ENCODE data around the gene NR5A1.

NR5A1 gene

GRCh38 chr9:124506931-124507879, at the start of gene NR5A1:
Gene NR5A1 (minus strand): TSS chr9:124507399. CDS start chr9:124503395, 4,004 bp downstream.
- TF ChIP-seq YY1 (IDR thresholded peaks at IDR 0.05; ENCODE audit: insufficient read depth, insufficient read length) (no peak), SUZ12 (IDR thresholded peaks at IDR 0.05; ENCODE audit: extremely low read depth, insufficient read depth, insufficient read length) (no peak), ZNF274 (IDR thresholded peaks at IDR 0.05; ENCODE audit: low read depth, low read length) (no peak)
- Histone ChIP-seq H3K27me3 (ENCODE audit: insufficient read depth, insufficient read length) (peaks cover 29% of the 10 kb centered on the region), H3K4me3 (ENCODE audit: insufficient read length, low read depth) (no peak within 1 kb of the TSS), H3K9me3 (ENCODE audit: insufficient read depth, low read length) (no peaks in the 10 kb centered on the region), H3K9ac (ENCODE audit: insufficient read length, low read depth) (peak within 1 kb of the TSS; percentile 32), H3K4me1 (ENCODE audit: insufficient read depth, insufficient read length) (peaks cover 23% of the 10 kb centered on the region), H3K36me3 (ENCODE audit: insufficient read depth, insufficient read length, low read length) (no peaks in the 10 kb centered on the region)
- no peak for DNase-seq (ENCODE audit: low read depth, low spot score)

GRCh38 chr9:124555043-124555442, 47.8 kb upstream of the NR5A1 start:
- H3K9me3 ChIP-seq (ENCODE audit: insufficient read depth, low read length) = no peaks in the 10 kb centered on the region
- no peak for DNase-seq (ENCODE audit: low read depth, low spot score)
- no peaks in the 10 kb centered on the region for H3K4me1 ChIP-seq (ENCODE audit: insufficient read depth, insufficient read length)
- H3K27me3 ChIP-seq (ENCODE audit: insufficient read depth, insufficient read length) = no peaks in the 10 kb centered on the region
- no peaks in the 10 kb centered on the region for H3K36me3 ChIP-seq (ENCODE audit: insufficient read depth, insufficient read length, low read length)
- no peak overlapping the region for H3K4me3 ChIP-seq (ENCODE audit: insufficient read length, low read depth)
- H3K9ac ChIP-seq (ENCODE audit: insufficient read length, low read depth) = no peak overlapping the region
- TF ChIP-seq SUZ12 (IDR thresholded peaks at IDR 0.05; ENCODE audit: extremely low read depth, insufficient read depth, insufficient read length) = no peak
- TF ChIP-seq ZNF274 (IDR thresholded peaks at IDR 0.05; ENCODE audit: low read depth, low read length) = no peak
- TF ChIP-seq YY1 (IDR thresholded peaks at IDR 0.05; ENCODE audit: insufficient read depth, insufficient read length) = no peak

- Histone ChIP-seq H3K27me3 (ENCODE audit: insufficient read depth, insufficient read length) (no peaks in the 10 kb centered on the region), H3K4me3 (ENCODE audit: insufficient read length, low read depth) (no peak overlapping the region), H3K9me3 (ENCODE audit: insufficient read depth, low read length) (no peaks in the 10 kb centered on the region), H3K9ac (ENCODE audit: insufficient read length, low read depth) (no peak overlapping the region), H3K4me1 (ENCODE audit: insufficient read depth, insufficient read length) (no peaks in the 10 kb centered on the region), H3K36me3 (ENCODE audit: insufficient read depth, insufficient read length, low read length) (no peaks in the 10 kb centered on the region)
- TF ChIP-seq ZNF274 (IDR thresholded peaks at IDR 0.05; ENCODE audit: low read depth, low read length) (no peak), SUZ12 (IDR thresholded peaks at IDR 0.05; ENCODE audit: extremely low read depth, insufficient read depth, insufficient read length) (no peak), YY1 (IDR thresholded peaks at IDR 0.05; ENCODE audit: insufficient read depth, insufficient read length) (no peak)
- DNase-seq (ENCODE audit: low read depth, low spot score) = no peak
These were observed 46.5 kb upstream of the NR5A1 start for GRCh38 chr9:124553738-124554137.

- peak overlapping the region; percentile 6 for H3K9ac ChIP-seq (ENCODE audit: insufficient read length, low read depth)
- no peak for DNase-seq (ENCODE audit: low read depth, low spot score)
- H3K36me3 ChIP-seq (ENCODE audit: insufficient read depth, insufficient read length, low read length) = no peaks in the 10 kb centered on the region
- TF ChIP-seq YY1 (IDR thresholded peaks at IDR 0.05; ENCODE audit: insufficient read depth, insufficient read length) (no peak), ZNF274 (IDR thresholded peaks at IDR 0.05; ENCODE audit: low read depth, low read length) (no peak), SUZ12 (IDR thresholded peaks at IDR 0.05; ENCODE audit: extremely low read depth, insufficient read depth, insufficient read length) (no peak)
- no peaks in the 10 kb centered on the region for H3K9me3 ChIP-seq (ENCODE audit: insufficient read depth, low read length)
- H3K4me1 ChIP-seq (ENCODE audit: insufficient read depth, insufficient read length) = no peaks in the 10 kb centered on the region
- H3K4me3 ChIP-seq (ENCODE audit: insufficient read length, low read depth) = no peak overlapping the region
- no peaks in the 10 kb centered on the region for H3K27me3 ChIP-seq (ENCODE audit: insufficient read depth, insufficient read length)
These were observed 45.0 kb upstream of the NR5A1 start for GRCh38 chr9:124552273-124552605.

GRCh38 chr9:124551472-124552272, 44.5 kb upstream of the NR5A1 start:
- no peaks in the 10 kb centered on the region for H3K4me1 ChIP-seq (ENCODE audit: insufficient read depth, insufficient read length)
- no peak for TF ChIP-seq SUZ12 (IDR thresholded peaks at IDR 0.05; ENCODE audit: extremely low read depth, insufficient read depth, insufficient read length)
- no peak for TF ChIP-seq YY1 (IDR thresholded peaks at IDR 0.05; ENCODE audit: insufficient read depth, insufficient read length)
- TF ChIP-seq ZNF274 (IDR thresholded peaks at IDR 0.05; ENCODE audit: low read depth, low read length) = no peak
- no peak overlapping the region for H3K4me3 ChIP-seq (ENCODE audit: insufficient read length, low read depth)
- H3K9me3 ChIP-seq (ENCODE audit: insufficient read depth, low read length) = no peaks in the 10 kb centered on the region
- H3K9ac ChIP-seq (ENCODE audit: insufficient read length, low read depth) = no peak overlapping the region
- peak; percentile 54 for DNase-seq (ENCODE audit: low read depth, low spot score)
- no peaks in the 10 kb centered on the region for H3K27me3 ChIP-seq (ENCODE audit: insufficient read depth, insufficient read length)
- no peaks in the 10 kb centered on the region for H3K36me3 ChIP-seq (ENCODE audit: insufficient read depth, insufficient read length, low read length)

GRCh38 chr9:124550072-124550471, 42.9 kb upstream of the NR5A1 start:
- TF ChIP-seq SUZ12 (IDR thresholded peaks at IDR 0.05; ENCODE audit: extremely low read depth, insufficient read depth, insufficient read length) = no peak
- no peak for TF ChIP-seq ZNF274 (IDR thresholded peaks at IDR 0.05; ENCODE audit: low read depth, low read length)
- TF ChIP-seq YY1 (IDR thresholded peaks at IDR 0.05; ENCODE audit: insufficient read depth, insufficient read length) = no peak

GRCh38 chr9:124549016-124549415, 41.8 kb upstream of the NR5A1 start:
- no peak for TF ChIP-seq SUZ12 (IDR thresholded peaks at IDR 0.05; ENCODE audit: extremely low read depth, insufficient read depth, insufficient read length)
- TF ChIP-seq YY1 (IDR thresholded peaks at IDR 0.05; ENCODE audit: insufficient read depth, insufficient read length) = no peak
- no peak for TF ChIP-seq ZNF274 (IDR thresholded peaks at IDR 0.05; ENCODE audit: low read depth, low read length)
- Histone ChIP-seq H3K4me3 (ENCODE audit: insufficient read length, low read depth) (no peak overlapping the region), H3K27me3 (ENCODE audit: insufficient read depth, insufficient read length) (no peaks in the 10 kb centered on the region), H3K36me3 (ENCODE audit: insufficient read depth, insufficient read length, low read length) (no peaks in the 10 kb centered on the region), H3K9me3 (ENCODE audit: insufficient read depth, low read length) (no peaks in the 10 kb centered on the region), H3K4me1 (ENCODE audit: insufficient read depth, insufficient read length) (no peaks in the 10 kb centered on the region), H3K9ac (ENCODE audit: insufficient read length, low read depth) (no peak overlapping the region)
- DNase-seq (ENCODE audit: low read depth, low spot score) = no peak

More at GRCh38 chr9:124550072-124550471, 42.9 kb upstream of the NR5A1 start:
- no peak for DNase-seq (ENCODE audit: low read depth, low spot score)
- Histone ChIP-seq H3K36me3 (ENCODE audit: insufficient read depth, insufficient read length, low read length) (no peaks in the 10 kb centered on the region), H3K4me3 (ENCODE audit: insufficient read length, low read depth) (no peak overlapping the region), H3K9ac (ENCODE audit: insufficient read length, low read depth) (no peak overlapping the region), H3K27me3 (ENCODE audit: insufficient read depth, insufficient read length) (no peaks in the 10 kb centered on the region), H3K4me1 (ENCODE audit: insufficient read depth, insufficient read length) (no peaks in the 10 kb centered on the region), H3K9me3 (ENCODE audit: insufficient read depth, low read length) (no peaks in the 10 kb centered on the region)

Data from NT2/D1 (cell line).